Subcutaneous adipose tissue (tissue), 4 donors: ENCODE data around the gene DPH6. TPM values are rescaled to one million over a fixed set of nuclear protein-coding genes. Genes with fewer than 3 reads are reported as not detected.

Experiments
- CTCF ChIP-seq: fragments of 450-650 bp; IDR thresholded peaks from one replicate; pipeline ENCODE4 v1.5.1; 2016; ENCODE audit warnings: low read depth, mild to moderate bottlenecking, control low read depth, antibody characterized with exemption, moderate library complexity
- total RNA-seq, 4 donors: library from RNA; depleted of rRNA; stranded (reverse); fragments of >200 nt; gene quantifications; one replicate each; pipeline ENCODE4 v1.1.0, GENCODE V29; 2016

Gene DPH6
- total RNA-seq, 4 donors from 2014 or later = 10.2 to 22.3 (median 20.1) TPM

- TF ChIP-seq CTCF = no peak
These were observed 108.8 kb downstream of the DPH6 start for GRCh38 chr15:35437157-35437556.

- no peak for TF ChIP-seq CTCF
These were observed 109.5 kb downstream of the DPH6 start for GRCh38 chr15:35436422-35436821.

GRCh38 chr15:35431281-35431680 lies 114.7 kb downstream of the DPH6 start:
- TF ChIP-seq CTCF = no peak

GRCh38 chr15:35430301-35430700 lies 115.7 kb downstream of the DPH6 start:
- TF ChIP-seq CTCF = no peak

GRCh38 chr15:35427496-35427895 lies 118.5 kb downstream of the DPH6 start:
- no peak for TF ChIP-seq CTCF

GRCh38 chr15:35427091-35427490 lies 118.9 kb downstream of the DPH6 start:
- no peak for TF ChIP-seq CTCF

GRCh38 chr15:35410775-35411174 lies 135.2 kb downstream of the DPH6 start:
- TF ChIP-seq CTCF = no peak
